H9 (cell line): ENCODE measurements around the gene ACP4. TPM values are rescaled to one million over a fixed set of nuclear protein-coding genes. Genes with fewer than 3 reads are reported as not detected.

Experiments
- DNase-seq: peaks from one replicate; pipeline ENCODE4 v3.0.0-alpha.2; 2017
- H2AFZ ChIP-seq: one replicate; pipeline ENCODE4 v1.6.1; 2013; ENCODE audit warnings: mild to moderate bottlenecking, low read length, control low read depth, moderate library complexity
- H2AK5ac ChIP-seq: 2 replicates; pipeline ENCODE4 v1.6.1; 2013; ENCODE audit warnings: low read length, control low read depth, mixed read lengths; ENCODE audit not compliant: insufficient read length
- H2BK120ac ChIP-seq: one replicate; pipeline ENCODE4 v1.6.1; 2013; ENCODE audit warnings: low read depth, mild to moderate bottlenecking, low read length, control low read depth, inconsistent platforms; ENCODE audit not compliant: poor library complexity, severe bottlenecking
- H2BK12ac ChIP-seq: 2 replicates; pipeline ENCODE4 v1.6.1; 2013; ENCODE audit warnings: low read length, control low read depth, mixed read lengths, low read depth; ENCODE audit not compliant: insufficient read length
- H2BK15ac ChIP-seq: 2 replicates; pipeline ENCODE4 v1.6.1; 2013; ENCODE audit warnings: low read depth, low read length, control low read depth
- H2BK20ac ChIP-seq: one replicate; pipeline ENCODE4 v1.6.1; 2013; ENCODE audit warnings: low read depth, mild to moderate bottlenecking, low read length, control low read depth, inconsistent platforms; ENCODE audit not compliant: poor library complexity, severe bottlenecking
- H2BK5ac ChIP-seq: 2 replicates; pipeline ENCODE4 v1.6.1; 2013; ENCODE audit warnings: low read length, control low read depth, mixed read lengths; ENCODE audit not compliant: insufficient read length
- H3K14ac ChIP-seq: 2 replicates; pipeline ENCODE4 v1.6.1; 2013; ENCODE audit warnings: low read length, control low read depth; ENCODE audit not compliant: insufficient read depth
- H3K18ac ChIP-seq: 2 replicates; pipeline ENCODE4 v1.6.1; 2013; ENCODE audit warnings: low read depth, mild to moderate bottlenecking, mixed read lengths, low read length, control low read depth; ENCODE audit not compliant: insufficient read length
- H3K23ac ChIP-seq: 2 replicates; pipeline ENCODE4 v1.6.1; 2013; ENCODE audit warnings: low read length, control low read depth, mixed read lengths, low read depth; ENCODE audit not compliant: insufficient read length
- H3K23me2 ChIP-seq: 2 replicates; pipeline ENCODE4 v1.6.1; 2013; ENCODE audit warnings: low read depth, mild to moderate bottlenecking, mixed read lengths, low read length, control low read depth; ENCODE audit not compliant: insufficient read length, poor library complexity, severe bottlenecking
- H3K27ac ChIP-seq: 2 replicates; pipeline ENCODE4 v1.5.1; 2013; ENCODE audit warnings: low read length, control low read depth, mixed read lengths, low read depth; ENCODE audit not compliant: insufficient read length
- H3K27me3 ChIP-seq: 2 replicates; pipeline ENCODE4 v1.6.1; 2013; ENCODE audit warnings: low read length, control low read depth, inconsistent platforms; ENCODE audit not compliant: insufficient read depth
- H3K4ac ChIP-seq: 2 replicates; pipeline ENCODE4 v1.6.1; 2013; ENCODE audit warnings: low read depth, mild to moderate bottlenecking, control low read depth, inconsistent platforms, low read length, moderate library complexity
- H3K4me1 ChIP-seq: 2 replicates; pipeline ENCODE4 v1.6.1; 2013; ENCODE audit warnings: low read length, control low read depth, inconsistent platforms; ENCODE audit not compliant: insufficient read depth
- H3K4me2 ChIP-seq: 2 replicates; pipeline ENCODE4 v1.6.1; 2013; ENCODE audit warnings: low read length, control low read depth, mixed read lengths; ENCODE audit not compliant: insufficient read length, insufficient read depth
- H3K56ac ChIP-seq: 2 replicates; pipeline ENCODE4 v1.6.1; 2013; ENCODE audit warnings: low read depth, mild to moderate bottlenecking, mixed read lengths, low read length, control low read depth; ENCODE audit not compliant: insufficient read length
- H3K79me1 ChIP-seq: 2 replicates; pipeline ENCODE4 v1.6.1; 2013; ENCODE audit warnings: low read depth, mild to moderate bottlenecking, moderate library complexity, low read length, control low read depth, inconsistent platforms; ENCODE audit not compliant: insufficient read depth, poor library complexity, severe bottlenecking
- H3K79me2 ChIP-seq: 2 replicates; pipeline ENCODE4 v1.6.1; 2013; ENCODE audit warnings: low read length, control low read depth, inconsistent platforms; ENCODE audit not compliant: insufficient read depth
- H3K9ac ChIP-seq: 2 replicates; pipeline ENCODE4 v1.6.1; 2013; ENCODE audit warnings: low read length, control low read depth, mixed read lengths; ENCODE audit not compliant: insufficient read length; ENCODE audit errors: extremely low read depth
- H3K9me3 ChIP-seq: one replicate; pipeline ENCODE4 v1.6.1; 2013; ENCODE audit warnings: low read depth, low read length, inconsistent platforms; ENCODE audit not compliant: control insufficient read depth
- H3T11ph ChIP-seq: one replicate; pipeline ENCODE4 v1.6.1; 2013; ENCODE audit warnings: mild to moderate bottlenecking, low read length, control low read depth, inconsistent platforms
- H4K20me1 ChIP-seq: one replicate; pipeline ENCODE4 v1.6.1; 2013; ENCODE audit not compliant: control insufficient read depth, insufficient read length, insufficient read depth
- H4K5ac ChIP-seq: 2 replicates; pipeline ENCODE4 v1.6.1; 2013; ENCODE audit warnings: low read depth, mild to moderate bottlenecking, mixed read lengths, low read length, control low read depth; ENCODE audit not compliant: insufficient read length
- H4K8ac ChIP-seq: replicated peaks from 2 replicates; pipeline ENCODE4 v1.6.1; 2013; ENCODE audit warnings: low read length, control low read depth, mixed read lengths, low read depth; ENCODE audit not compliant: insufficient read length
- H4K91ac ChIP-seq: 2 replicates; pipeline ENCODE4 v1.6.1; 2013; ENCODE audit warnings: low read depth, mild to moderate bottlenecking, moderate library complexity, mixed read lengths, low read length, control low read depth; ENCODE audit not compliant: insufficient read length
- H3K27ac Mint-ChIP-seq, 3 experiments: 2 replicates in 2 of 3; 3 replicates in 1 of 3; pipeline ENCODE4 v1.8.0; 2020 to 2021; ENCODE audit warnings: mixed read lengths in 3 of 3, mild to moderate bottlenecking in 1 of 3, moderate library complexity in 1 of 3
- H3K27me3 Mint-ChIP-seq: 2 replicates; pipeline ENCODE4 v1.8.0; 2021; ENCODE audit warnings: low read depth, mild to moderate bottlenecking, moderate library complexity, mixed read lengths
- H3K36me3 Mint-ChIP-seq, 3 experiments: 2 replicates in 2 of 3; 3 replicates in 1 of 3; pipeline ENCODE4 v1.8.0; 2020 to 2021; ENCODE audit warnings: low read depth in 3 of 3, mixed read lengths in 3 of 3; ENCODE audit not compliant: insufficient read depth in 1 of 3
- H3K4me1 Mint-ChIP-seq, 2 experiments: 2 replicates each; pipeline ENCODE4 v1.8.0; 2020; ENCODE audit warnings: mixed read lengths in 2 of 2
- H3K4me3 Mint-ChIP-seq, 2 experiments: 2 replicates in 1 of 2; 3 replicates in 1 of 2; pipeline ENCODE4 v1.8.0; 2020 to 2021; ENCODE audit warnings: mild to moderate bottlenecking in 2 of 2, mixed read lengths in 2 of 2, moderate library complexity in 1 of 2
- H3K9me3 Mint-ChIP-seq, 2 experiments: 2 replicates in 1 of 2; 3 replicates in 1 of 2; pipeline ENCODE4 v1.8.0; 2020; ENCODE audit warnings: mild to moderate bottlenecking in 2 of 2, mixed read lengths in 2 of 2, moderate library complexity in 1 of 2
- CTCF ChIP-seq: fragments of 200-600 bp; sonication (generic); conservative IDR thresholded peaks from 3 replicates; pipeline ENCODE4 v1.8.0; 2021; ENCODE audit warnings: antibody characterized with exemption, mild to moderate bottlenecking
- WGBS: extraction: QIAGEN DNeasy Blood & Tissue Kit; methylation state at CpG from one replicate; pipeline ENCODE4 v1.1.7; 2013; ENCODE audit warnings: missing lambda C conversion rate, low lambda C conversion rate, mixed read lengths; ENCODE audit not compliant: insufficient read length; ENCODE audit errors: extremely low coverage; 5-methylcytosine and 5-hydroxymethylcytosine counted together
- total RNA-seq: library from RNA; stranded (reverse); gene quantifications from 2 replicates; pipeline ENCODE4 v1.2.1, GENCODE V29; 2021

ACP4 gene
- total RNA-seq, 1 experiment from 2014 or later = not detected

- Mint-ChIP-seq H3K9me3 (no peaks in the 10 kb centered on the region), H3K27ac (no peak overlapping the region; a peak in 1 of 7 replicates), H3K36me3 (no peaks in the 10 kb centered on the region), H3K4me1 (no peaks in the 10 kb centered on the region), H3K4me3 (no peak overlapping the region), H3K27me3 (peaks cover 18% of the 10 kb centered on the region)
- Histone ChIP-seq H3T11ph (no peak overlapping the region), H3K23me2 (no peaks in the 10 kb centered on the region), H2BK12ac (no peak overlapping the region), H3K27me3 (no peaks in the 10 kb centered on the region), H3K79me2 (no peaks in the 10 kb centered on the region), H3K27ac (no peak overlapping the region), H4K20me1 (no peaks in the 10 kb centered on the region), H2AFZ (no peak overlapping the region), H3K9me3 (no peaks in the 10 kb centered on the region), H3K56ac (no peak overlapping the region), H3K14ac (no peak overlapping the region), H3K4me2 (no peak overlapping the region), H3K23ac (no peak overlapping the region), H2BK20ac (no peak overlapping the region), H3K4ac (no peak overlapping the region), H3K79me1 (no peaks in the 10 kb centered on the region), H2BK5ac (no peak overlapping the region), H4K91ac (no peak overlapping the region), H3K4me1 (no peaks in the 10 kb centered on the region), H2BK15ac (no peak overlapping the region), H3K18ac (no peak overlapping the region), H2BK120ac (no peak overlapping the region), H4K5ac (no peak overlapping the region), H2AK5ac (no peak overlapping the region), H3K9ac (no peak overlapping the region), H4K8ac (no peak overlapping the region)
- no CpG with 5 or more reads among the region's 15 CpGs for WGBS
- no peak for DNase-seq
- no peak for TF ChIP-seq CTCF
Observed at GRCh38 chr19:50750010-50750409, 40.2 kb upstream of the ACP4 start.
